IMR-90 (cell line): Measurements from ENCODE around the gene OPTC. TPM values are rescaled to one million over a fixed set of nuclear protein-coding genes. Genes with fewer than 3 reads are reported as not detected.

Experiments
- ATAC-seq: fragments of 200-7000 bp; cut with Tn5 transposase; 2 replicates; pipeline ENCODE4 v1.9.1; 2020; ENCODE audit warnings: low read depth, mild to moderate bottlenecking, moderate library complexity
- BruUV-seq: library from RNA; stranded (reverse); fragments of 400-500 nt; replicated peaks from 2 replicates; lab custom pipeline; 2021; lab: Mats Ljungman, UMichigan
- CTCF ChIA-PET: fragments of 300-600 bp; formaldehyde crosslinking; extraction: SDS; loops from one replicate; lab custom pipeline; 2021; ENCODE audit warnings: antibody characterized with exemption; lab: Yijun Ruan, JAX
- POLR2A ChIA-PET: fragments of 300-600 bp; sonication (Branson Sonifier 250); formaldehyde crosslinking; loops from one replicate; lab custom pipeline; 2022; ENCODE audit warnings: antibody characterized with exemption; ENCODE audit not compliant: unreplicated experiment; lab: Charles Lee
- DNase-seq: peaks from one replicate; pipeline ENCODE4 v3.0.0; 2013
- H2AFZ ChIP-seq: replicated peaks from 2 replicates; pipeline ENCODE3; 2013; ENCODE audit warnings: low read length, mild to moderate bottlenecking; ENCODE audit not compliant: poor library complexity
- H2AK5ac ChIP-seq: 2 replicates; pipeline ENCODE4 v1.6.1; 2013; ENCODE audit warnings: low read depth, low read length, inconsistent platforms
- H2AK9ac ChIP-seq: replicated peaks from 2 replicates; pipeline ENCODE3; 2013; ENCODE audit warnings: mild to moderate bottlenecking, low read depth, low read length, moderate library complexity; ENCODE audit not compliant: poor library complexity
- H2BK120ac ChIP-seq: 2 replicates; pipeline ENCODE4 v1.6.1; 2013; ENCODE audit warnings: low read depth, low read length, inconsistent platforms
- H2BK15ac ChIP-seq: 3 replicates; pipeline ENCODE4 v1.6.1; 2013; ENCODE audit warnings: low read depth, low read length, inconsistent platforms
- H2BK20ac ChIP-seq: 2 replicates; pipeline ENCODE4 v1.6.1; 2013; ENCODE audit warnings: low read depth, mild to moderate bottlenecking, inconsistent platforms, low read length, moderate library complexity
- H2BK5ac ChIP-seq: 2 replicates; pipeline ENCODE4 v1.6.1; 2013; ENCODE audit warnings: mild to moderate bottlenecking, low read depth, low read length, inconsistent platforms; ENCODE audit not compliant: poor library complexity, severe bottlenecking
- H3K14ac ChIP-seq: replicated peaks from 2 replicates; pipeline ENCODE4 v1.6.1; 2013; ENCODE audit warnings: low read depth, low read length, inconsistent platforms
- H3K18ac ChIP-seq: 2 replicates; pipeline ENCODE4 v1.6.1; 2013; ENCODE audit warnings: low read depth, low read length, control low read depth
- H3K23ac ChIP-seq: 2 replicates; pipeline ENCODE4 v1.6.1; 2013; ENCODE audit warnings: low read depth, low read length, inconsistent platforms
- H3K27ac ChIP-seq: 2 replicates; pipeline ENCODE4 v1.5.1; 2013; ENCODE audit warnings: mild to moderate bottlenecking, control low read depth, low read length; ENCODE audit not compliant: insufficient read depth
- H3K27me3 ChIP-seq: 2 replicates; pipeline ENCODE4 v1.6.1; 2013; ENCODE audit warnings: low read length; ENCODE audit not compliant: control insufficient read depth, insufficient read depth
- H3K36me3 ChIP-seq: 2 replicates; pipeline ENCODE4 v1.6.1; 2013; ENCODE audit warnings: low read length, mixed read lengths; ENCODE audit not compliant: control insufficient read depth, insufficient read depth
- H3K4ac ChIP-seq: 2 replicates; pipeline ENCODE4 v1.6.1; 2013; ENCODE audit warnings: low read depth, low read length, inconsistent platforms
- H3K4me1 ChIP-seq: 2 replicates; pipeline ENCODE4 v1.6.1; 2013; ENCODE audit warnings: low read length, mixed read lengths; ENCODE audit not compliant: control insufficient read depth, insufficient read depth
- H3K4me2 ChIP-seq: 2 replicates; pipeline ENCODE4 v1.6.1; 2013; ENCODE audit warnings: low read depth, mild to moderate bottlenecking, control low read depth, low read length, moderate library complexity
- H3K4me3 ChIP-seq: 2 replicates; pipeline ENCODE4 v1.5.1; 2013; ENCODE audit warnings: low read depth, mild to moderate bottlenecking, control low read depth, low read length, moderate library complexity; ENCODE audit not compliant: insufficient read depth
- H3K56ac ChIP-seq: 2 replicates; pipeline ENCODE4 v1.6.1; 2013; ENCODE audit warnings: low read length, inconsistent platforms; ENCODE audit not compliant: insufficient read depth; ENCODE audit errors: extremely low read depth
- H3K79me1 ChIP-seq, 2 experiments: 2 replicates each; pipeline ENCODE4 v1.6.1; 2013; ENCODE audit warnings: low read length in 2 of 2, inconsistent platforms in 1 of 2, low read depth in 1 of 2
- H3K9ac ChIP-seq: 2 replicates; pipeline ENCODE4 v1.6.1; 2013; ENCODE audit warnings: low read depth, low read length, control low read depth
- H3K9me1 ChIP-seq: 2 replicates; pipeline ENCODE4 v1.6.1; 2013; ENCODE audit warnings: low read length, inconsistent platforms; ENCODE audit not compliant: insufficient read depth
- H3K9me3 ChIP-seq: 2 replicates; pipeline ENCODE4 v1.6.1; 2013; ENCODE audit warnings: low read length; ENCODE audit not compliant: control insufficient read depth, insufficient read depth
- H4K20me1 ChIP-seq: 2 replicates; pipeline ENCODE4 v1.6.1; 2013; ENCODE audit warnings: low read length, inconsistent platforms; ENCODE audit not compliant: insufficient read depth
- H4K5ac ChIP-seq: 2 replicates; pipeline ENCODE4 v1.6.1; 2013; ENCODE audit warnings: mild to moderate bottlenecking, low read depth, low read length, control low read depth
- H4K8ac ChIP-seq, 2 experiments: 2 replicates each; pipeline ENCODE4 v1.6.1; 2013; ENCODE audit warnings: low read depth in 2 of 2, low read length in 2 of 2, control low read depth in 1 of 2, inconsistent platforms in 1 of 2
- H4K91ac ChIP-seq: 2 replicates; pipeline ENCODE4 v1.6.1; 2013; ENCODE audit warnings: low read depth, low read length, inconsistent platforms; ENCODE audit not compliant: insufficient read depth
- BHLHE40 ChIP-seq: fragments of 150-350 bp; IDR thresholded peaks from 2 replicates; pipeline ENCODE4 v1.6.1; 2016; ENCODE audit warnings: mild to moderate bottlenecking, low read depth, low read length
- CEBPB ChIP-seq: IDR thresholded peaks from 2 replicates; pipeline ENCODE4 v1.6.1; 2012; ENCODE audit warnings: low read depth, low read length, improper control_type of control experiment
- CHD1 ChIP-seq: IDR thresholded peaks from 2 replicates; pipeline ENCODE4 v1.6.1; 2012; ENCODE audit warnings: low read depth, low read length, improper control_type of control experiment
- ELK1 ChIP-seq: fragments of 150-350 bp; IDR thresholded peaks from 2 replicates; pipeline ENCODE4 v1.6.1; 2016; ENCODE audit warnings: low read depth, mild to moderate bottlenecking, low read length, moderate library complexity, borderline replicate concordance
- FOS ChIP-seq: fragments of 150-350 bp; IDR thresholded peaks from 2 replicates; pipeline ENCODE4 v1.6.1; 2016; ENCODE audit warnings: low read depth, low read length
- MAFK ChIP-seq: IDR thresholded peaks from 2 replicates; pipeline ENCODE4 v1.6.1; 2012; ENCODE audit warnings: low read depth, low read length, improper control_type of control experiment
- MAZ ChIP-seq: IDR thresholded peaks from 2 replicates; pipeline ENCODE4 v1.6.1; 2012; ENCODE audit warnings: low read depth, mild to moderate bottlenecking, low read length, improper control_type of control experiment, moderate library complexity, borderline replicate concordance
- MXI1 ChIP-seq: IDR thresholded peaks from 2 replicates; pipeline ENCODE4 v1.6.1; 2012; ENCODE audit warnings: low read depth, mild to moderate bottlenecking, low read length, moderate library complexity, borderline replicate concordance
- NFE2L2 ChIP-seq: fragments of 150-350 bp; IDR thresholded peaks from 2 replicates; pipeline ENCODE4 v1.6.1; 2016; ENCODE audit warnings: low read depth, mild to moderate bottlenecking, low read length
- POLR2A ChIP-seq: IDR thresholded peaks from 2 replicates; pipeline ENCODE4 v1.6.1; 2012; ENCODE audit warnings: mild to moderate bottlenecking, low read depth, low read length
- RAD21 ChIP-seq: IDR thresholded peaks from 2 replicates; pipeline ENCODE4 v1.6.1; 2012; ENCODE audit warnings: low read length, improper control_type of control experiment
- RCOR1 ChIP-seq: IDR thresholded peaks from 2 replicates; pipeline ENCODE4 v1.6.1; 2012; ENCODE audit warnings: mild to moderate bottlenecking, low read length, improper control_type of control experiment; ENCODE audit not compliant: insufficient replicate concordance
- RFX5 ChIP-seq: IDR thresholded peaks from 2 replicates; pipeline ENCODE4 v1.8.0; 2012; ENCODE audit warnings: low read depth, mild to moderate bottlenecking, low read length, moderate library complexity
- SMC3 ChIP-seq: fragments of 150-350 bp; IDR thresholded peaks from 2 replicates; pipeline ENCODE4 v1.6.1; 2016; ENCODE audit warnings: low read depth, mild to moderate bottlenecking, antibody characterized with exemption, low read length, moderate library complexity
- WGBS, 2 experiments: methylation state at CpG; one replicate each; pipeline versions ENCODE4 v1.1.5 to v1.1.7; 2013; ENCODE audit warnings: missing lambda C conversion rate in 2 of 2; ENCODE audit not compliant: insufficient read length in 1 of 2; ENCODE audit errors: extremely low coverage in 2 of 2; 5-methylcytosine and 5-hydroxymethylcytosine counted together
- dilution Hi-C: fragments of 300-500 bp; cut with HindIII; formaldehyde crosslinking; loops from one replicate; pipeline ENCODE4 v1.14.3; 2018; ENCODE audit warnings: low sequenced_read_pairs; ENCODE audit not compliant: unreplicated experiment
- in situ Hi-C: fragments of 300-500 bp; cut with MboI; formaldehyde crosslinking; loops from 3 replicates; pipeline ENCODE4 v1.14.3; 2019; ENCODE audit warnings: low sequenced_read_pairs, inconsistent platforms, mixed read lengths
- intact Hi-C: fragments of 100-400 bp; cut with micrococcal nuclease; formaldehyde crosslinking; loops from 2 replicates; pipeline ENCODE4 v1.10.0; 2022
- polyA plus RNA-seq, 3 experiments: library from polyadenylated mRNA; depleted of rRNA; stranded (reverse); fragments of >200 nt; gene quantifications; 2 replicates each; pipeline ENCODE4 v1.2.3, GENCODE V29; 2012; ENCODE audit warnings: low replicate concordance in 1 of 3
- total RNA-seq: library from RNA; depleted of rRNA; stranded (reverse); fragments of >200 nt; gene quantifications from 2 replicates; pipeline ENCODE4 v1.2.3, GENCODE V29; 2012
- TF ChIP-seq, protein P1 (sequence below): conservative IDR thresholded peaks from 2 replicates; pipeline ENCODE4 v1.5.1; 2012; ENCODE audit warnings: mild to moderate bottlenecking, low read depth, low read length, improper control_type of control experiment
- TF ChIP-seq, protein P2 (sequence below): fragments of 150-350 bp; IDR thresholded peaks from 2 replicates; pipeline ENCODE4 v1.6.1; 2017; ENCODE audit warnings: mild to moderate bottlenecking, antibody characterized with exemption, low read length, low read depth

The OPTC gene
- total and polyA plus RNA-seq, 2 of the 4 experiments (the other 2 are of a cell fraction): not detected

DNA sequence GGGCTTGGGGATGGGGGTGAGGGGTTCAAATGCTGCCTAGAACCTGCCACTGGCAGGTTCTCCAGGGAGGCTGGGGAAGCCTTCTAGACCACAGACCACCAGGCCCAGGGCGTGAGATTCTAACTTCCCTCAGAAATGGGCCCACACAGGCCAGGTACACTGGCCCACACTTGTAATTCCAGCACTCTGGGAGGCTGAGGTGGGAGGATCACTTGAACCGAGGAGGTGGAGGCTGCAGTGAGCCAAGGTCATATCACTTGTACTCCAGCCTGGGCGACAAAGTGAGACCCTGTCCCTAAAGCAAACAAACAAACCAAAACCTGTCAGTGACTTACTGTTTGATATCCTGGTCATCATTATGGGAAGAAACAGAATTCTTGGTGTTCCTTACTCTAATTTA lies 31.7 kb downstream of the OPTC start:
- BruUV-seq: no TSS peak
- no peak for ATAC-seq
- ChIA-PET CTCF (no interaction called here), POLR2A (no interaction called here)
- Histone ChIP-seq H3K4ac (no peak overlapping the region), H2AK9ac (no peak overlapping the region), H2BK20ac (no peak overlapping the region), H4K91ac (no peak overlapping the region), H3K79me1 (no peaks in the 10 kb centered on the region), H3K9ac (no peak overlapping the region), H2AFZ (no peak overlapping the region), H4K8ac (no peak overlapping the region), H2BK5ac (no peak overlapping the region), H3K23ac (no peak overlapping the region), H4K20me1 (no peaks in the 10 kb centered on the region), H2BK120ac (no peak overlapping the region), H2BK15ac (no peak overlapping the region), H3K9me3 (no peaks in the 10 kb centered on the region), H3K36me3 (no peaks in the 10 kb centered on the region), H3K14ac (no peak overlapping the region), H3K27ac (no peak overlapping the region), H3K4me2 (no peak overlapping the region), H2AK5ac (no peak overlapping the region), H4K5ac (no peak overlapping the region), H3K4me1 (peaks cover 4% of the 10 kb centered on the region; the same call in 1 of the 2 replicates), H3K56ac (no peak overlapping the region), H3K27me3 (no peaks in the 10 kb centered on the region), H3K18ac (no peak overlapping the region), H3K4me3 (no peak overlapping the region), H3K9me1 (peaks cover 12% of the 10 kb centered on the region)
- intact Hi-C loops: no loop called here
- in situ Hi-C loops: no loop called here
- TF ChIP-seq POLR2A (no peak), RFX5 (no peak), RCOR1 (no peak), RAD21 (no peak), ELK1 (no peak), NFE2L2 (no peak), MAFK (no peak), FOS (no peak), CEBPB (no peak), CHD1 (no peak), MXI1 (no peak), SMC3 (no peak), BHLHE40 (no peak), MAZ (no peak)
- TF ChIP-seq, protein P1, sequence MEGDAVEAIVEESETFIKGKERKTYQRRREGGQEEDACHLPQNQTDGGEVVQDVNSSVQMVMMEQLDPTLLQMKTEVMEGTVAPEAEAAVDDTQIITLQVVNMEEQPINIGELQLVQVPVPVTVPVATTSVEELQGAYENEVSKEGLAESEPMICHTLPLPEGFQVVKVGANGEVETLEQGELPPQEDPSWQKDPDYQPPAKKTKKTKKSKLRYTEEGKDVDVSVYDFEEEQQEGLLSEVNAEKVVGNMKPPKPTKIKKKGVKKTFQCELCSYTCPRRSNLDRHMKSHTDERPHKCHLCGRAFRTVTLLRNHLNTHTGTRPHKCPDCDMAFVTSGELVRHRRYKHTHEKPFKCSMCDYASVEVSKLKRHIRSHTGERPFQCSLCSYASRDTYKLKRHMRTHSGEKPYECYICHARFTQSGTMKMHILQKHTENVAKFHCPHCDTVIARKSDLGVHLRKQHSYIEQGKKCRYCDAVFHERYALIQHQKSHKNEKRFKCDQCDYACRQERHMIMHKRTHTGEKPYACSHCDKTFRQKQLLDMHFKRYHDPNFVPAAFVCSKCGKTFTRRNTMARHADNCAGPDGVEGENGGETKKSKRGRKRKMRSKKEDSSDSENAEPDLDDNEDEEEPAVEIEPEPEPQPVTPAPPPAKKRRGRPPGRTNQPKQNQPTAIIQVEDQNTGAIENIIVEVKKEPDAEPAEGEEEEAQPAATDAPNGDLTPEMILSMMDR: no peak
- TF ChIP-seq, protein P2, sequence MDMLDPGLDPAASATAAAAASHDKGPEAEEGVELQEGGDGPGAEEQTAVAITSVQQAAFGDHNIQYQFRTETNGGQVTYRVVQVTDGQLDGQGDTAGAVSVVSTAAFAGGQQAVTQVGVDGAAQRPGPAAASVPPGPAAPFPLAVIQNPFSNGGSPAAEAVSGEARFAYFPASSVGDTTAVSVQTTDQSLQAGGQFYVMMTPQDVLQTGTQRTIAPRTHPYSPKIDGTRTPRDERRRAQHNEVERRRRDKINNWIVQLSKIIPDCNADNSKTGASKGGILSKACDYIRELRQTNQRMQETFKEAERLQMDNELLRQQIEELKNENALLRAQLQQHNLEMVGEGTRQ: no peak
- WGBS, 2 experiments: no CpG with 5 or more reads among the region's 3 CpGs
- DNase-seq: no peak
- dilution Hi-C loops: no loop called here
